ENCODE measurements around the gene FAM3B. TPM values are rescaled to one million over a fixed set of nuclear protein-coding genes. Genes with fewer than 3 reads are reported as not detected.
"Not testable (repeated sequence)": the region's sequence is repeated elsewhere in the genome, so short reads cannot be mapped to it uniquely, and the experiment has no call there.

The FAM3B gene
- total and polyA plus RNA-seq, 2 experiments from 2014 or later: not detected

DNA sequence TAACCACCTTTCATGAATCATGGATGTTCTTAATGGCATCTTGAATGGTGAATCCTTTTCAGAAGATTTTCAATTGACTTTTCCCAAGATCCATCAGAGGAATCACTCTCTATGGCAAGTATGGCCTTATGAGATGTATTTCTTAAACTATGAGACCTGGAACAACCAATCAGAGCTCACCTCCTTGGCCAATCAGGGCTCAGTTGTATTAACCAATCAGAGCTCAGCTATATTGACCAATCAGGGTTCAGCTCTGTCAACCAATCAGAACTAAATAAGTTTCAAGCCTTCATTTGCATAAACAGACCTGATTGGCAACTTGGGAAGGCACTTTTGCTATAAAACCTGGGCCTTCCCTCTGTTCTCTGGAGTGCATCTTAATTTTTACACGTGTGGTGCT lies 13.6 kb upstream of the FAM3B start:
- in situ Hi-C loops (cut with MboI): no loop called here
- Histone ChIP-seq H2AFZ (no peak overlapping the region), H4K20me1 (ENCODE audit: insufficient read depth) (no peaks in the 10 kb centered on the region), H3K4me3 (no peak overlapping the region), H3K4me1 (ENCODE audit: insufficient read depth) (no peaks in the 10 kb centered on the region), H3F3A (ENCODE audit: insufficient read depth) (no peaks in the 10 kb centered on the region), H3K4me2 (ENCODE audit: unreplicated experiment) (no peak overlapping the region), H3K9ac (no peak overlapping the region), H3K9me3 (ENCODE audit: low read depth) (no peaks in the 10 kb centered on the region), H3K27me3 (replicated peaks; ENCODE audit: insufficient read depth) (peaks cover 7% of the 10 kb centered on the region), H3K27ac (no peak overlapping the region), H3K36me3 (ENCODE audit: low read depth) (no peaks in the 10 kb centered on the region), H3K79me2 (ENCODE audit: insufficient read depth) (no peaks in the 10 kb centered on the region), H3K9me2 (ENCODE audit: insufficient read depth) (no peaks in the 10 kb centered on the region)
- TF ChIP-seq EZH2phosphoT487 (IDR thresholded peaks at IDR 0.05; ENCODE audit: insufficient read depth, low read depth) (no peak), EZH2 (IDR thresholded peaks at IDR 0.05; ENCODE audit: insufficient read depth, poor library complexity, severe bottlenecking) (no peak)
- WGBS, 2 experiments (ENCODE audit: low coverage in 1 of 2, low lambda C conversion rate in 2 of 2, missing lambda C conversion rate in 2 of 2): 27 to 30% methylated on average over 1 of the region's 1 CpG
- no peak for DNase-seq

DNA sequence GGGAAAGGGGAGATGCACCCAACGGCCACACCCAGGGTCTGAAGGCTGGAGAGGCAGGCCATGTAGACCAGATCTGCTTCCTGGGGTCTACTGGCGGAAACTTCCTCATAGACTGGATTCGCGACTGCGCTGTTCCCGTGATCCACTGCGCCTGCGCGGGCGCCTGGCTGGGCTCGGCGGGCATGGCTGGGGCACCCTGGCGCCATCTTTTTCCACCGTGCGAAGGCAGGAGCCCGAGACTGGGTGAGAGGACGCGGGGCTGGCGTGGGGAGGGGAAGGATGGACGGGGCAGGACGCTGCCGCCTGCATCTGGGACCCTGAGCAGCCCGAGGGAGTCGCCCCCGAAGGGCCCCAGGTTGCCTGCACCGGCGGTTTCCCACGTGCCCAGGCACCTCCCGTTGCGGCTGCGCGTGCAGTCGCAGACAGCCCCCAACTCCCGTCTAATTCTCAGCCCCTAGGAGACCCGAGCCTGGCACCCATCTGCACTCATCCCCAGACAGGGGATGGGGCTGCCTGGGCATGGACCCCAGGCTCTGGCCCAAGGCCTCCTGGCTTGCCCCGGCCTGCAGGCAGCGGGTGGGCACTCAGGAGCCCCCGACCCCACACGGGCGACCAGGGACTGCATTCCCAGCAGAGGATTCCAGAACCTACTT lies 12.4 kb upstream of the FAM3B start:
- Histone ChIP-seq H3K79me2 (ENCODE audit: insufficient read depth) (no peaks in the 10 kb centered on the region), H2AFZ (no peak overlapping the region), H3K4me2 (ENCODE audit: unreplicated experiment) (no peak overlapping the region), H3K4me1 (ENCODE audit: insufficient read depth) (no peaks in the 10 kb centered on the region), H3K9me2 (ENCODE audit: insufficient read depth) (no peaks in the 10 kb centered on the region), H3K9me3 (ENCODE audit: low read depth) (no peaks in the 10 kb centered on the region), H3K9ac (no peak overlapping the region), H4K20me1 (ENCODE audit: insufficient read depth) (no peaks in the 10 kb centered on the region), H3K27me3 (replicated peaks; ENCODE audit: insufficient read depth) (peaks cover 7% of the 10 kb centered on the region), H3K4me3 (no peak overlapping the region), H3F3A (ENCODE audit: insufficient read depth) (no peaks in the 10 kb centered on the region), H3K36me3 (ENCODE audit: low read depth) (no peaks in the 10 kb centered on the region), H3K27ac (no peak overlapping the region)
- no peak for DNase-seq
- 84 to 87% methylated on average over 21 to 38 of the region's 40 CpGs for WGBS, 2 experiments (ENCODE audit: low coverage in 1 of 2, low lambda C conversion rate in 2 of 2, missing lambda C conversion rate in 2 of 2)
- TF ChIP-seq EZH2 (IDR thresholded peaks at IDR 0.05; ENCODE audit: insufficient read depth, poor library complexity, severe bottlenecking): no peak
- TF ChIP-seq EZH2phosphoT487 (IDR thresholded peaks at IDR 0.05; ENCODE audit: insufficient read depth, low read depth): no peak
- in situ Hi-C loops (cut with MboI): no loop called here

DNA sequence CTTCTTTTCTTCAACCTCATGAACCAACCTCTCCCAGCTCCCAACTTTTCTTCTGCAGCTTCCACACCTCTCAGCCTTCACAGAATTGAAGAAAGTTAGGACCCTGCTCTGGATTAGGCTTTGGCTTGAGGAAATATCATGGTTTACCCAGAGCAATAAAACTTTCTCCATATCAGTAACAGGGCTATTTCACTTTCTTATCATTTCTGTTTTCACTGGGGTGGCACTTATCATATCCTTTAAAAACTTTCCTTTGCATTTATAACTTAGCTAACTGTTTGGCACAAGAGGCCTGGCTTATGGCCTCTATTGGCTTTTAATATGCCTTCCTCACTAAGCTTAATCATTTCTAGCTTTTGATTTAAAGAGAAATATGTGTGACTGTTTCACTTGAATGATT lies 9.4 kb upstream of the FAM3B start:
- no peak for DNase-seq
- Histone ChIP-seq H3K36me3 (ENCODE audit: low read depth) (no peaks in the 10 kb centered on the region), H4K20me1 (ENCODE audit: insufficient read depth) (no peaks in the 10 kb centered on the region), H3K9me3 (ENCODE audit: low read depth) (no peaks in the 10 kb centered on the region), H3K27ac (no peak overlapping the region), H3F3A (ENCODE audit: insufficient read depth) (no peaks in the 10 kb centered on the region), H3K9ac (no peak overlapping the region), H3K79me2 (ENCODE audit: insufficient read depth) (no peaks in the 10 kb centered on the region), H2AFZ (no peak overlapping the region), H3K4me1 (ENCODE audit: insufficient read depth) (no peaks in the 10 kb centered on the region), H3K4me2 (ENCODE audit: unreplicated experiment) (no peak overlapping the region), H3K9me2 (ENCODE audit: insufficient read depth) (no peaks in the 10 kb centered on the region), H3K27me3 (replicated peaks; ENCODE audit: insufficient read depth) (peaks cover 7% of the 10 kb centered on the region), H3K4me3 (no peak overlapping the region)
- in situ Hi-C loops (cut with MboI): no loop called here
- TF ChIP-seq EZH2phosphoT487 (IDR thresholded peaks at IDR 0.05; ENCODE audit: insufficient read depth, low read depth) (no peak), EZH2 (IDR thresholded peaks at IDR 0.05; ENCODE audit: insufficient read depth, poor library complexity, severe bottlenecking) (no peak)

DNA sequence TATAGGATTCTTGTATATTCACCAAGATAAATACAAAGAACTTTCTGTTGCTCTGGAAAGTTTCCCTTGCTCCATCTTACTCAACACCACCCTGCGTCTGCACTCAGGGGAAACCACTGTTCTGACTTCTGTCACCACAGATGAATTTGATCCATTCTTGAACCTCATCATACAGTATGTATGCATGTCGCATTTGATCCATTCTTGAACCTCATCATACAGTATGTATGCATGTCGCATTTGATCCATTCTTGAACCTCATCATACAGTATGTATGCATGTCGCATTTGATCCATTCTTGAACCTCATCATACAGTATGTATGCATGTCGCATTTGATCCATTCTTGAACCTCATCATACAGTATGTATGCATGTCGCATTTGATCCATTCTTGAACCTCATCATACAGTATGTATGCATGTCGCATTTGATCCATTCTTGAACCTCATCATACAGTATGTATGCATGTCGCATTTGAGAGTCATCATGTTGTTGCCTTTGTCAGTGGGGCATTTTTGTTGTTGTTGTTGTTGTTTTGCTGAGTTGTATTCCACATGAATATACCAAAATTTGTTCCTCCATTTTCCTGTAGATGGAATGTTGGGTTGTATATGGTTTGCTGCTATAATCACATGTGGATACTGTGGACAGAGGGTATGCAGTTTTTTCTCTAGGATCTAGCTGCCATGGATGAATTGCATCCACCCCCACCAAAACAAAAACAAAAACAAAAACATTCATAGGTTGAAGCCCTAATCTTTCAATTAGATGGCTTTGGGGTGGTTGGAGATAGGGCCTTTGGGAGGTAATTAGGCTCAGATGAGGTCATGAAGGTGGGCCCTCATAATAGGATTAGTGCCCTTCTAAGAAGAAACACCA lies 3.1 kb upstream of the FAM3B start:
- H4K20me1 ChIP-seq (ENCODE audit: insufficient read depth); H3K4me1 ChIP-seq (ENCODE audit: insufficient read depth); H3K4me2 ChIP-seq (ENCODE audit: unreplicated experiment); H3K79me2 ChIP-seq (ENCODE audit: insufficient read depth); H3K9ac ChIP-seq; H3K9me2 ChIP-seq (ENCODE audit: insufficient read depth); in situ Hi-C loops (cut with MboI); H2AFZ ChIP-seq; H3K4me3 ChIP-seq; H3F3A ChIP-seq (ENCODE audit: insufficient read depth); H3K9me3 ChIP-seq (ENCODE audit: low read depth); DNase-seq; H3K27ac ChIP-seq; H3K36me3 ChIP-seq (ENCODE audit: low read depth): not testable (repeated sequence)
- H3K27me3 ChIP-seq (replicated peaks; ENCODE audit: insufficient read depth): peaks cover 33% of the 10 kb centered on the region
- 69 to 73% methylated on average over 6 of the region's 8 CpGs for WGBS, 2 experiments (ENCODE audit: low coverage in 1 of 2, low lambda C conversion rate in 2 of 2, missing lambda C conversion rate in 2 of 2)

All from GM23248 (cell line).